ENCODE results near the gene MYRFL.

The MYRFL gene

GRCh38 chr12:69908203-69908602 is 83.2 kb downstream of the MYRFL start:
- DNase-seq (ENCODE audit: low read depth in 2 of 2): peak; percentile 58 to 76
- H3K4me3 ChIP-seq (replicated peaks in 1 of 2; ENCODE audit: low read depth in 2 of 2, low read length in 2 of 2): no peak overlapping the region
- no peak for TF ChIP-seq CTCF (IDR thresholded peaks at IDR 0.05; ENCODE audit: low read depth, low read length)

DNA sequence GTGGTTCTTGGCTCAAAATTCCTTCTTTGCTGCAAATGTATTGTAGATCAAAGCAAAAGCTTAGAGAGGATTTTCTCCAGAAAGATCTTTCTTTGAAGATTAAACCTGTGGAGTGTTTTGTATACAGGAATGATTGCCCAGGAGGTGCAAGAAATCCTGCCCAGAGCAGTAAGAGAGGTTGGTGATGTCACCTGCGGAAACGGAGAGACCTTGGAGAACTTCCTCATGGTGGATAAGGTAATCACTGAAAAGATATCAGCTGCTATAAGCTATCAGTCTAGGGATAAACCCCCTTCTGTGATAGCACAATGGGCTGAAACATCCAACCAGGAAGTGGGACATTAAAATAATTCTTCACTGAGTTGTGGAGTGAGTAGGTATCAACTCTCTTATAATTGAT is 85.7 kb downstream of the MYRFL start:
- H3K4me3 ChIP-seq (replicated peaks in 1 of 2; ENCODE audit: low read depth in 2 of 2, low read length in 2 of 2): no peak overlapping the region
- TF ChIP-seq CTCF (IDR thresholded peaks at IDR 0.05; ENCODE audit: low read depth, low read length): no peak
- DNase-seq (ENCODE audit: low read depth in 2 of 2): no peak

DNA sequence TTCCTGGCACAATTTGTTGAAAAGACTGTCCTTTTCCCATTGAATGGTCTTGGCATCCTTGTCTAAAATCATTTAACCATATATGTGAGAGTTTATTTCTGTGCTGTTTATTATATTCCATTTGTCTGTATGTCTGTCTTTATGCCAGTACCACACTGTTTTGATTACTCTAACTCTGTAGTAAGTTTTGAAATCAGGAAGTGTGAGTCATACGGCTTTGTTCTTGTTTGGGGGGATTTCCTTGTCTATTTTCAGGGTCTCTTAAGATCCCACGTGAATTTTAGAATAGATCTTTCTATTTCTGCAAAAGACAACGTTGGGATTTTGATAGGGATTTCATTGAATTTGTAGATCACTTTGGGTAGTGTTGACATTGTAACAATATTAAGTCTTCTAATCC is 88.5 kb downstream of the MYRFL start:
- no peak for TF ChIP-seq CTCF (IDR thresholded peaks at IDR 0.05; ENCODE audit: low read depth, low read length)
- H3K4me3 ChIP-seq (replicated peaks in 1 of 2; ENCODE audit: low read depth in 2 of 2, low read length in 2 of 2): no peak overlapping the region
- no peak for DNase-seq (ENCODE audit: low read depth in 2 of 2)

DNA sequence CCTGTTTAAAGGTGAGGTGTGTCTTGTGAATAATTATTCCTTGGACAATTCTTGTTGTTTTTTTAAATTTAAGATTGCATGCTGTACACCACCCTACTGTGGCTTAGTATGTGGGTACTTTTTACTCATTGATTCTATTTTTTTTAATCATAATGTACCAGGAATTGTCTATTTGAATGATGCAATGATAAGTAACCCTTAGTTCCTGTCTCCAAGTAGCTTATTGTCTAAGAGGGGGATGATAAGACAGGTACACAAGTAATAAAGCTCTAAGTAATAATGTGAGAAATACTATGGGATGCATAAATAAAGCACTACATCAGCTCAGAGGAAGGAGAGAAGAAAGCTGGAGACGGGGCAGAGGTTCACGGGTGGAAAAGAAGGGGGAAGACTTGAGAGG is 90.9 kb downstream of the MYRFL start:
- no peak for DNase-seq (ENCODE audit: low read depth in 2 of 2)
- no peak overlapping the region for H3K4me3 ChIP-seq (replicated peaks in 1 of 2; ENCODE audit: low read depth in 2 of 2, low read length in 2 of 2)
- no peak for TF ChIP-seq CTCF (IDR thresholded peaks at IDR 0.05; ENCODE audit: low read depth, low read length)

GRCh38 chr12:69916544-69917235 is 91.7 kb downstream of the MYRFL start:
- no peak overlapping the region for H3K4me3 ChIP-seq (replicated peaks in 1 of 2; ENCODE audit: low read depth in 2 of 2, low read length in 2 of 2)
- DNase-seq (ENCODE audit: low read depth in 2 of 2): peak; percentile 13 to 44
- no peak for TF ChIP-seq CTCF (IDR thresholded peaks at IDR 0.05; ENCODE audit: low read depth, low read length)

DNA sequence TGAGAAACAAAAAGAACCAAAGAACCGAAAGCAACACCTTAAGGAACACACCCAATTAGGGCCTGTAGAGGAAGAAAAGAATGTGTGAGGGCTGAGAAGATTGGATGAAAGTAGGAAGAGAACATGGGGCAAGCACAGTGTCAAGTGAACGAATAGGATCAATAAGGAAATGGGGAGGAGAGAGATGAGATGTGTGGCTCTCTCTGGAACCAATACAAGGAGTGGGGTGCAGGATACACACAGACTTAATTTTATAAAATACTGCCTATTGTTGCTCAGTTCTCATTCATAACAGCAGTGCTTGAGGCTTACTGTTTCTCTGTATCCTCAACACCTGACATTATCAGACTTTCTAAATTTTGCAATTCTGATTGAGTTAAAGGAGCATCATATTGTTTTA is 93.3 kb downstream of the MYRFL start:
- DNase-seq (ENCODE audit: low read depth in 2 of 2): no peak

More for the DNA sequence above, 93.3 kb downstream of the MYRFL start:
- no peak overlapping the region for H3K4me3 ChIP-seq (replicated peaks in 1 of 2; ENCODE audit: low read depth in 2 of 2, low read length in 2 of 2)
- no peak for TF ChIP-seq CTCF (IDR thresholded peaks at IDR 0.05; ENCODE audit: low read depth, low read length)
